ENCODE data around the gene ADAMTS4. TPM values are rescaled to one million over a fixed set of nuclear protein-coding genes. Genes with fewer than 3 reads are reported as not detected.

Gene ADAMTS4
- total and polyA plus RNA-seq, 9 of the 15 experiments (the other 6 are each of a cell fraction or from before 2014, with no cell fraction given) = 0.07 to 3.7 (median 0.41) TPM

DNA sequence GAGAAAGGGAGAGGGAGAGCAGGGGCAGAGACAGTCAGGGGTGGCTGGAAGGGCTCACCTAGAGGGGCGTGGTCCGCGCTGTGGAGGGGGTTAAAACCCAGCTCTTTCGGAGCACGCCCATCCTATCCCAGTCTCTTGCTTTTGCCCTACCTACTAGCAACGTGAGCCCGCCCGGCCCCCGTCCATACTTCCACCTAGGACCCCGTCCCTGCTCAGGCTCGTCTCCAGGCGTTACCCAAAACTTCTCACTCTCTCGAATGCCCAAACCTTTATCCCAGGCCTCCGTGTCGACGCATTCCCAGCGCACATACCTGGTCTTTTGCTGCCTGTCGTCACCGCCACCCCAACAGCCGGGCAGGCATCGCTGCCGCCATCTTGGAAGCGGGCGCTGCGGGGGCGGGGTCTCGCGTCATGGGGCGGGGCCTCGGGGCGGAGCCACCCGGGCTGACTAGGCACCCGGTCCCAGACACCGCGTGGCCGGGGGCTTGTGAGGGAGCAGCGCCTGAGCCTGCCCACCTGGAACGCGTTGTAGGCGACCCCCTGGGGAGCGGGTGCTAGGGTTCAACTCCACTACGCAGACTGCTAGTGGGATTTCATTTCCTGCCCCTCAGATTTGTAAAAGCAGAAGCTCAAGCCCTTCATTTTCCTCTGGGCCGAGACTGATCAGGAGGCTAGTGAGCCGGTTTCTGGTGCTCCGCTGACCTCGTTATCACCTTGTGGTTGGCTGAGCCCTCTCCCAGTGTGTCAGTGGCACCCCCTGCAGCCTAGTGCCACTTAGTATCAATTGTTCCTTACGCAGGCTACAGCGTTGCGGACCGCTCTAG, 21.5 kb downstream of the ADAMTS4 start, which contains the start of gene B4GALT3 (continued):
- TF ChIP-seq PRDM10 (IDR thresholded peaks at IDR 0.05; ENCODE audit: partially characterized antibody) = peak; percentile 95
- no peak for TF ChIP-seq POU5F1 (IDR thresholded peaks at IDR 0.05; ENCODE audit: borderline replicate concordance, low read depth, low read length, partially characterized antibody)
- TF ChIP-seq PHB2 (IDR thresholded peaks at IDR 0.05; ENCODE audit: low read depth) = no peak
- TF ChIP-seq CREM (IDR thresholded peaks at IDR 0.05; ENCODE audit: low read depth) = peak; percentile 89
- no peak for TF ChIP-seq SETDB1 (IDR thresholded peaks at IDR 0.05; ENCODE audit: low read length)
- 0 out of 2 replicates have a peak, but pooled peaks have one; percentile 30 for TF ChIP-seq ETV1 (tag; conservative IDR thresholded peaks at IDR 0.05; ENCODE audit: low read depth)
- TF ChIP-seq ZFP1 (CRISPR knock-in tag; IDR thresholded peaks at IDR 0.05) = no peak
- TF ChIP-seq, protein P1, sequence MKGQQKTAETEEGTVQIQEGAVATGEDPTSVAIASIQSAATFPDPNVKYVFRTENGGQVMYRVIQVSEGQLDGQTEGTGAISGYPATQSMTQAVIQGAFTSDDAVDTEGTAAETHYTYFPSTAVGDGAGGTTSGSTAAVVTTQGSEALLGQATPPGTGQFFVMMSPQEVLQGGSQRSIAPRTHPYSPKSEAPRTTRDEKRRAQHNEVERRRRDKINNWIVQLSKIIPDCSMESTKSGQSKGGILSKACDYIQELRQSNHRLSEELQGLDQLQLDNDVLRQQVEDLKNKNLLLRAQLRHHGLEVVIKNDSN (CRISPR knock-in tag; IDR thresholded peaks at IDR 0.05) = peak; percentile 41; the same call in 1 of the 2 replicates
- no peak for TF ChIP-seq ZNF23 (CRISPR knock-in tag; IDR thresholded peaks at IDR 0.05)
- no peak; the same call in 1 of the 2 replicates for TF ChIP-seq USF2 (CRISPR knock-in tag; IDR thresholded peaks at IDR 0.05)
- TF ChIP-seq TARDBP (IDR thresholded peaks at IDR 0.05) = no peak
- TF ChIP-seq, protein P2, sequence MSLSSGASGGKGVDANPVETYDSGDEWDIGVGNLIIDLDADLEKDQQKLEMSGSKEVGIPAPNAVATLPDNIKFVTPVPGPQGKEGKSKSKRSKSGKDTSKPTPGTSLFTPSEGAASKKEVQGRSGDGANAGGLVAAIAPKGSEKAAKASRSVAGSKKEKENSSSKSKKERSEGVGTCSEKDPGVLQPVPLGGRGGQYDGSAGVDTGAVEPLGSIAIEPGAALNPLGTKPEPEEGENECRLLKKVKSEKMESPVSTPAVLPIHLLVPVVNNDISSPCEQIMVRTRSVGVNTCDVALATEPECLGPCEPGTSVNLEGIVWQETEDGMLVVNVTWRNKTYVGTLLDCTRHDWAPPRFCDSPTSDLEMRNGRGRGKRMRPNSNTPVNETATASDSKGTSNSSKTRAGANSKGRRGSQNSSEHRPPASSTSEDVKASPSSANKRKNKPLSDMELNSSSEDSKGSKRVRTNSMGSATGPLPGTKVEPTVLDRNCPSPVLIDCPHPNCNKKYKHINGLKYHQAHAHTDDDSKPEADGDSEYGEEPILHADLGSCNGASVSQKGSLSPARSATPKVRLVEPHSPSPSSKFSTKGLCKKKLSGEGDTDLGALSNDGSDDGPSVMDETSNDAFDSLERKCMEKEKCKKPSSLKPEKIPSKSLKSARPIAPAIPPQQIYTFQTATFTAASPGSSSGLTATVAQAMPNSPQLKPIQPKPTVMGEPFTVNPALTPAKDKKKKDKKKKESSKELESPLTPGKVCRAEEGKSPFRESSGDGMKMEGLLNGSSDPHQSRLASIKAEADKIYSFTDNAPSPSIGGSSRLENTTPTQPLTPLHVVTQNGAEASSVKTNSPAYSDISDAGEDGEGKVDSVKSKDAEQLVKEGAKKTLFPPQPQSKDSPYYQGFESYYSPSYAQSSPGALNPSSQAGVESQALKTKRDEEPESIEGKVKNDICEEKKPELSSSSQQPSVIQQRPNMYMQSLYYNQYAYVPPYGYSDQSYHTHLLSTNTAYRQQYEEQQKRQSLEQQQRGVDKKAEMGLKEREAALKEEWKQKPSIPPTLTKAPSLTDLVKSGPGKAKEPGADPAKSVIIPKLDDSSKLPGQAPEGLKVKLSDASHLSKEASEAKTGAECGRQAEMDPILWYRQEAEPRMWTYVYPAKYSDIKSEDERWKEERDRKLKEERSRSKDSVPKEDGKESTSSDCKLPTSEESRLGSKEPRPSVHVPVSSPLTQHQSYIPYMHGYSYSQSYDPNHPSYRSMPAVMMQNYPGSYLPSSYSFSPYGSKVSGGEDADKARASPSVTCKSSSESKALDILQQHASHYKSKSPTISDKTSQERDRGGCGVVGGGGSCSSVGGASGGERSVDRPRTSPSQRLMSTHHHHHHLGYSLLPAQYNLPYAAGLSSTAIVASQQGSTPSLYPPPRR (CRISPR knock-in tag; IDR thresholded peaks at IDR 0.05; ENCODE audit: borderline replicate concordance) = no peak; the same call in 1 of the 2 replicates
- no peak for TF ChIP-seq NEUROD1 (IDR thresholded peaks at IDR 0.05; ENCODE audit: borderline replicate concordance, low read depth, low read length, partially characterized antibody)
